ENCODE results near the gene STIP1. TPM values are rescaled to one million over a fixed set of nuclear protein-coding genes. Genes with fewer than 3 reads are reported as not detected.

Gene STIP1
- total and polyA plus RNA-seq, 2 donors (not counting 3 experiments of a cell fraction or from before 2014, with no cell fraction given): 117 to 226 TPM

GRCh38 chr11:64183890-64184289 lies 2.1 kb upstream of the STIP1 start:
- BruUV-seq (replicated peaks): no TSS peak
- ChIA-PET POLR2A (interaction anchor here (0.6 kb wide), 1 partner anchor 345 kb away, joined by 6 read pairs; no protein-coding TSS in a partner anchor), CTCF (interaction anchor here (0.6 kb wide), 1 partner anchor 20 kb away, joined by 3 read pairs; no protein-coding TSS in a partner anchor)
- H2AFZ ChIP-seq (ENCODE audit: low read depth, low read length): no peak overlapping the region
- peaks cover 0 to 2% of the 10 kb centered on the region in 2 experiments for H3K36me3 ChIP-seq (ENCODE audit: control insufficient read depth in 2 of 2, extremely low read depth in 1 of 2, insufficient read depth in 2 of 2, low read length in 2 of 2)
- no peak overlapping the region for H3K27ac ChIP-seq (ENCODE audit: insufficient read depth, low read depth, low read length)
- no peak overlapping the region for H3K4me2 ChIP-seq (ENCODE audit: insufficient read depth, low read length)
- dilution Hi-C loops (cut with MboI; ENCODE audit: extremely low pct_ligation_motif_present, low sequenced_read_pairs) (no loop called here), intact Hi-C loops (cut with micrococcal nuclease) (no loop called here)
- no peaks in the 10 kb centered on the region for H3K9me1 ChIP-seq (replicated peaks; ENCODE audit: control insufficient read depth, extremely low read depth, insufficient read depth, low read length)
- peaks cover 17% of the 10 kb centered on the region for H3K79me2 ChIP-seq (ENCODE audit: control insufficient read depth, insufficient read depth, low read length)
- TF ChIP-seq POLR2A (IDR thresholded peaks at IDR 0.05; ENCODE audit: low read depth, low read length): no peak
- no peak for TF ChIP-seq JUN (IDR thresholded peaks at IDR 0.05; ENCODE audit: borderline replicate concordance, insufficient read depth, insufficient read length, low read depth)
- no peak for TF ChIP-seq POLR2AphosphoS5 (IDR thresholded peaks at IDR 0.05; ENCODE audit: insufficient read depth, low read depth, low read length)
- TF ChIP-seq MAX (IDR thresholded peaks at IDR 0.05; ENCODE audit: insufficient read depth, insufficient read length): no peak
- no peak for TF ChIP-seq FOS (IDR thresholded peaks at IDR 0.05; ENCODE audit: borderline replicate concordance, insufficient read depth, low read length)
- no peak for TF ChIP-seq EZH2 (IDR thresholded peaks at IDR 0.05; ENCODE audit: borderline replicate concordance, low read depth, low read length, severe bottlenecking)
- no peak for TF ChIP-seq GATA2 (IDR thresholded peaks at IDR 0.05; ENCODE audit: insufficient read depth, insufficient read length, low read depth, low read length)
- TF ChIP-seq MYC (IDR thresholded peaks at IDR 0.05; ENCODE audit: low read depth, low read length): no peak
- TF ChIP-seq, protein P1, sequence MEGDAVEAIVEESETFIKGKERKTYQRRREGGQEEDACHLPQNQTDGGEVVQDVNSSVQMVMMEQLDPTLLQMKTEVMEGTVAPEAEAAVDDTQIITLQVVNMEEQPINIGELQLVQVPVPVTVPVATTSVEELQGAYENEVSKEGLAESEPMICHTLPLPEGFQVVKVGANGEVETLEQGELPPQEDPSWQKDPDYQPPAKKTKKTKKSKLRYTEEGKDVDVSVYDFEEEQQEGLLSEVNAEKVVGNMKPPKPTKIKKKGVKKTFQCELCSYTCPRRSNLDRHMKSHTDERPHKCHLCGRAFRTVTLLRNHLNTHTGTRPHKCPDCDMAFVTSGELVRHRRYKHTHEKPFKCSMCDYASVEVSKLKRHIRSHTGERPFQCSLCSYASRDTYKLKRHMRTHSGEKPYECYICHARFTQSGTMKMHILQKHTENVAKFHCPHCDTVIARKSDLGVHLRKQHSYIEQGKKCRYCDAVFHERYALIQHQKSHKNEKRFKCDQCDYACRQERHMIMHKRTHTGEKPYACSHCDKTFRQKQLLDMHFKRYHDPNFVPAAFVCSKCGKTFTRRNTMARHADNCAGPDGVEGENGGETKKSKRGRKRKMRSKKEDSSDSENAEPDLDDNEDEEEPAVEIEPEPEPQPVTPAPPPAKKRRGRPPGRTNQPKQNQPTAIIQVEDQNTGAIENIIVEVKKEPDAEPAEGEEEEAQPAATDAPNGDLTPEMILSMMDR (IDR thresholded peaks at IDR 0.05; ENCODE audit: extremely low read depth in 1 of 2, insufficient read depth in 1 of 2, low read depth in 1 of 2, low read length in 2 of 2): no peak
- H4K20me1 ChIP-seq (replicated peaks; ENCODE audit: control insufficient read depth, extremely low read depth, insufficient read depth, low read length): no peaks in the 10 kb centered on the region
- FAIRE-seq (no peak), DNase-seq (ENCODE audit: low read depth, low spot score) (no peak)
- no peaks in the 10 kb centered on the region for H3K27me3 ChIP-seq (ENCODE audit: control insufficient read depth in 2 of 2, insufficient read depth in 2 of 2, low read length in 2 of 2)
- no peak overlapping the region for H3K9ac ChIP-seq (replicated peaks; ENCODE audit: extremely low read depth, insufficient read depth, low read length)
- no peaks in the 10 kb centered on the region for H3K9me3 ChIP-seq (replicated peaks; ENCODE audit: control insufficient read depth, insufficient read depth, low read length)
- peaks cover 14% of the 10 kb centered on the region for H3K4me1 ChIP-seq (ENCODE audit: control insufficient read depth, extremely low read depth, insufficient read depth, low read length)
- no peak overlapping the region for H3K4me3 ChIP-seq (replicated peaks in 1 of 3; ENCODE audit: insufficient read depth in 1 of 3, low read depth in 1 of 3, low read length in 3 of 3)
